ENCODE measurements around the gene HS3ST3A1.

Gene HS3ST3A1

DNA sequence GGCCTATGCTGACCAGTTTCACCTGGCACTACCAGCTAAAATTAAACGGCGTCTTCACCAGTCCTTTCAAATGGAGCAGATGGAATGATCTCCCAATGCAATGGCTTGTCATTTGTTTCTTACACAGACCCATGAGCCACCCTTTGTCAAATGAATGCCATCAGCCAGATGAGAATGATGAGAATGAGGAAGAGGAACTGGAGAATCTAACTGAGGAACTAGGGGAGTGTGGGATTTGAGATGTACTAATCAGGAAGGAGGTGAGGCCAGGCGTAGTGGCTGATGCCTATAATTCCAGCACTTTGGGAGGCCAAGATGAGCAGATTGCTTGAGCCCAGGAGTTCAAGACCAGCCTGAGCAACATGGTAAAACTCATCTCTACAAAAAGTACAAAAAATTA is 116.4 kb downstream of the HS3ST3A1 start:
- H3K27me3 ChIP-seq = no peaks in the 10 kb centered on the region
- TF ChIP-seq Cebpa-rat (IDR thresholded peaks at IDR 0.05) = no peak
- H3K4me1 ChIP-seq = no peaks in the 10 kb centered on the region
- H3K9ac ChIP-seq = no peak overlapping the region
- H3K27ac ChIP-seq = no peak overlapping the region
- H3K4me3 ChIP-seq = no peak overlapping the region
- no peaks in the 10 kb centered on the region for H4K20me1 ChIP-seq
- no peak overlapping the region for H3K4me2 ChIP-seq
- H3K9me3 ChIP-seq = peaks cover 16% of the 10 kb centered on the region
- 0 out of 2 replicates have a peak, but pooled peaks cover 5% of the 10 kb centered on the region for H3K36me3 ChIP-seq

DNA sequence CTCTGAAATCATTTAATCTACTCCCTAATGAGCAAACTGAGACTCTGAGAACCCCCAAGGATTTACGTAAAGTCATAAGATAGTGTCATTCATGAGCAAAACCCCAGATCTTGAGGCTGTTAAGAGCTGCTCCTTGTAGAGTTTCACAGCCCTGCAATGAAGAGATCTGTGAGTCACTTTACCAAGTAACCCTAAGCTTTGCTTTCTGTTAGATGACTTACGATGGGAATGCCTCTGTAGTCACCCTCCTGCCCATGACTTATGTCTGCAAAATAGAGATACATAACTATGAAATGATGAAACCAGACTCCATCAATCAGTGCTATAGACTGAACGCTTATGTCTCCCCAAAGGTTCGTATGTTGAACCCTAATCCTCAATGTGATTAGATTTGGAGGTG is 117.7 kb downstream of the HS3ST3A1 start:
- Histone ChIP-seq H3K4me1 (no peaks in the 10 kb centered on the region), H3K36me3 (0 out of 2 replicates have a peak, but pooled peaks cover 5% of the 10 kb centered on the region), H3K9ac (no peak overlapping the region), H3K27ac (no peak overlapping the region), H4K20me1 (no peaks in the 10 kb centered on the region), H3K4me3 (no peak overlapping the region), H3K9me3 (peaks cover 24% of the 10 kb centered on the region), H3K27me3 (no peaks in the 10 kb centered on the region), H3K4me2 (no peak overlapping the region)
- TF ChIP-seq Cebpa-rat (IDR thresholded peaks at IDR 0.05) = no peak

DNA sequence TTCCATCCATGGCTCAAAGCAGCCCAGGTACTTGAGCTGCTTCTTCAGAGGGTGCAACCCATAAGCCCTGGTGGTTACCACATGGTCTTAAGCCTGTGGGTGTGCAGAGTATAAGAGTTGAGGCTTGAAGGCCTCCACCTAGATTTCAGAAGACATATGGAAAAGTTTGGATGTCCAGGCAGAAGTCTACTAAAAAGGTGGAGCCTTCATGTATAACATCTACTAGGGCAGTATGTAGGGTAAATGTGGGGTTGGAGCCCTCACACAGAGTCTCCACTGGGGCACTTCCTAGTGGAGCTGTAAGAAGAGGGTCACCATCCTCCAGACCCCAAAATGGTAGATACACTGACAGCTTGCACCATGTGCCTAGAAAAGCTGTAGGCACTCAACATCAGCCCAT is 120.9 kb downstream of the HS3ST3A1 start:
- Histone ChIP-seq H3K27me3 (no peaks in the 10 kb centered on the region), H3K9me3 (peaks cover 24% of the 10 kb centered on the region), H3K4me2 (no peak overlapping the region), H3K4me3 (peak overlapping the region; percentile 19; the same call in 1 of the 2 replicates), H3K4me1 (no peaks in the 10 kb centered on the region), H3K27ac (no peak overlapping the region), H3K9ac (no peak overlapping the region), H4K20me1 (no peaks in the 10 kb centered on the region), H3K36me3 (0 out of 2 replicates have a peak, but pooled peaks cover 5% of the 10 kb centered on the region)
- no peak for TF ChIP-seq Cebpa-rat (IDR thresholded peaks at IDR 0.05)

DNA sequence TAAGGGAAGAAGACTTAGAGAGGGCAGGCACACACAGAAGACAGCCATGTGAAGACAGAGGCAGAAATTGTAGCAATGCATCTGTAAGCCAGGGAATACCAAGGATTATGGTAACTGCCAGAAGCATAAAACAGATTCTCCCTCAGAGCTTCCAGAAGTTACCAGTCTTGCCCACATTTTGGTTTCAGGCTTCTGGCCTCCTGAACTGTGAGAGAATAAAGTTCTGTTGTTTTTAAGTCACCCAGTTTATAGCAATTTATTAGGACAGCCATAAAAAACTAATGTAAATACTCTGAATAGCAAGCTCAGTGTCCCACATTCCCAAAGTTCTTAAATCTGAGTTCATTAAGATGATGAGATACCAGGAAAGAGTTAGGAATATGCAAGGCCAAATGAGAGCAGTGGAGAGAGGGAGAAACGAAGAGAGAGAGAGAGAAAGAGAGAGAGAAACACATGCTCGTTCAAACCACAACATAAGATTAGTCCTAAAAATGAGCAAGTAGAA is 123.4 kb downstream of the HS3ST3A1 start:
- Histone ChIP-seq H3K36me3 (0 out of 2 replicates have a peak, but pooled peaks cover 5% of the 10 kb centered on the region), H3K4me2 (no peak overlapping the region), H3K27ac (no peak overlapping the region), H3K9ac (no peak overlapping the region), H3K4me1 (peaks cover 11% of the 10 kb centered on the region), H3K27me3 (no peaks in the 10 kb centered on the region), H3K4me3 (no peak overlapping the region), H3K9me3 (peaks cover 24% of the 10 kb centered on the region), H4K20me1 (no peaks in the 10 kb centered on the region)
- no peak for TF ChIP-seq Cebpa-rat (IDR thresholded peaks at IDR 0.05)

DNA sequence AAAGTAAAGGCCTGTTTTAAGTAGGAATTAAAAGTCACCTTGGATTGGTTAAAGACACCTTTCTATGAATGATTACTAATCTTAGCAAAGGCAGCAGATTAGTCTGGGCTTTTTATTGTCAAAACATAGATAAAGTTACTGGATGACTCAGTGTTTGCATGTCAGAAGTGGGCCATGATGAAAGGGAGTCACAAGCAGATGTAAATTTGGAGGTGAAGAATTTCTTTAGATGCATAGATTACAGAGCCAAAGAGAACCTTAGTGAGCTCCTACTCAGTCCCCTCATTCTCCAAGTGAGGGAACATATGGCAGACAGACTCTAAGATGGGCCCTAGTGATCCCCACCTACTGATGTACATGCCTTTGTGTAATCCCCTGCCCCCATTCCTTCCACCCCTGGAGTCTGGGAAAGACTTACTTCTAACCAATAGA is 124.5 kb downstream of the HS3ST3A1 start:
- no peak overlapping the region for H3K4me2 ChIP-seq
- H3K9me3 ChIP-seq = peaks cover 24% of the 10 kb centered on the region
- no peak overlapping the region for H3K4me3 ChIP-seq
- peaks cover 11% of the 10 kb centered on the region for H3K4me1 ChIP-seq
- no peak overlapping the region for H3K27ac ChIP-seq
- H4K20me1 ChIP-seq = no peaks in the 10 kb centered on the region
- no peak for TF ChIP-seq Cebpa-rat (IDR thresholded peaks at IDR 0.05)
- H3K36me3 ChIP-seq = 0 out of 2 replicates have a peak, but pooled peaks cover 5% of the 10 kb centered on the region
- H3K27me3 ChIP-seq = no peaks in the 10 kb centered on the region
- no peak overlapping the region for H3K9ac ChIP-seq

DNA sequence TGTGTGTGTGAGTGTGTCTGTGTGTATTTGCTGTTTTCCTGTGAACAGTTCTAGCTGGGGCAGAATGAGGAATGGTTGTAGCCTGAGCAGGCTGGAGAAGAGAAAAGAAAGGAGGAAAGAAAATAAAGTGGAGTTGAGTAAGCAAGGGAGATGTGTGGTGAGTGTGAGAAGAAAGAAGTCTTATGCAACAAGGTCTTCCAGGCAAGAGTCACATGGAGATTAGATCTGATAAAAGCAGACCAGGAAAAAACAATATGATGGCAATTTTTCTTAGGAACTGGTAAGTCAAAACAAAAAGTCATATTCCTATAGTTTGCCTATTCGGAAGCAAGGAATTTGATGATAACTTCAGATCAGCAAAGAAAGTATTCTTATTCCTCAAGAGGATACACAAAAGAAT is 125.0 kb downstream of the HS3ST3A1 start:
- Histone ChIP-seq H3K27ac (no peak overlapping the region), H3K4me1 (peaks cover 11% of the 10 kb centered on the region), H3K36me3 (0 out of 2 replicates have a peak, but pooled peaks cover 5% of the 10 kb centered on the region)

DNA sequence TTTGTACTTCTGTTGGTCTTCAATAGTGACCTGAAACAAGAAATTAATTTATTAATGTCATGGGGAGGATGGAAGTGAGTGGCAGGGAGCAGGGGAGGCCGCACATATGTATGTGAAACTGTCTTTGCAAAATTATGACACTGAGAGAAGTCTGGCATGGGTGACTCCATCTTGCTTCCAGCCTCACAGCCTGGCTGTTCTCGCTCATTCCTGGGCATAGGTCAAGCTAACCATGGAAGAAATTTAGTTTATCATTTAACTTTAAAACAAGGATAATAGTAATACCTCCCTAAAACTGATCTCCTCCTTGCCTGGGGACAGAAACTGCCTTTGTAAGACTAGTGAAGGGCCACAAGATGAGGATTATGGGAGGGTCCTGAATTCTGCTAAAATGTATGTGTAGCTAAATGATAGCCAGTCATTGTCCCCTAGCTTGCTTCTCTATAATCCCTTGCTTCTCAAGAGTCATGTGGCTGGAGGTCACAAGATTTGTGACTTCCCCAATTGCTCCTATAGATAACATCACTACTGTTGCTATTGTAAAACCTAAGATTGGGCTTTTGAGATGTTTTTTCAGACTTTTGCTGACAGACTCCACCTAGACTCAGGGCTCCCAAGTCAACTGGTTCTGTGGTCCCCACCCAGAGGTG is 126.0 kb downstream of the HS3ST3A1 start:
- Histone ChIP-seq H3K9me3 (peaks cover 16% of the 10 kb centered on the region), H3K27ac (no peak overlapping the region), H4K20me1 (no peaks in the 10 kb centered on the region), H3K9ac (no peak overlapping the region), H3K4me2 (no peak overlapping the region), H3K4me3 (no peak overlapping the region), H3K27me3 (no peaks in the 10 kb centered on the region), H3K36me3 (0 out of 2 replicates have a peak, but pooled peaks cover 2% of the 10 kb centered on the region), H3K4me1 (peaks cover 11% of the 10 kb centered on the region)
- no peak for TF ChIP-seq Cebpa-rat (IDR thresholded peaks at IDR 0.05)

More for the DNA sequence above, 125.0 kb downstream of the HS3ST3A1 start:
- no peak for TF ChIP-seq Cebpa-rat (IDR thresholded peaks at IDR 0.05)
- Histone ChIP-seq H4K20me1 (no peaks in the 10 kb centered on the region), H3K4me3 (no peak overlapping the region), H3K27me3 (no peaks in the 10 kb centered on the region), H3K9ac (no peak overlapping the region), H3K9me3 (peaks cover 22% of the 10 kb centered on the region), H3K4me2 (no peak overlapping the region)

DNA sequence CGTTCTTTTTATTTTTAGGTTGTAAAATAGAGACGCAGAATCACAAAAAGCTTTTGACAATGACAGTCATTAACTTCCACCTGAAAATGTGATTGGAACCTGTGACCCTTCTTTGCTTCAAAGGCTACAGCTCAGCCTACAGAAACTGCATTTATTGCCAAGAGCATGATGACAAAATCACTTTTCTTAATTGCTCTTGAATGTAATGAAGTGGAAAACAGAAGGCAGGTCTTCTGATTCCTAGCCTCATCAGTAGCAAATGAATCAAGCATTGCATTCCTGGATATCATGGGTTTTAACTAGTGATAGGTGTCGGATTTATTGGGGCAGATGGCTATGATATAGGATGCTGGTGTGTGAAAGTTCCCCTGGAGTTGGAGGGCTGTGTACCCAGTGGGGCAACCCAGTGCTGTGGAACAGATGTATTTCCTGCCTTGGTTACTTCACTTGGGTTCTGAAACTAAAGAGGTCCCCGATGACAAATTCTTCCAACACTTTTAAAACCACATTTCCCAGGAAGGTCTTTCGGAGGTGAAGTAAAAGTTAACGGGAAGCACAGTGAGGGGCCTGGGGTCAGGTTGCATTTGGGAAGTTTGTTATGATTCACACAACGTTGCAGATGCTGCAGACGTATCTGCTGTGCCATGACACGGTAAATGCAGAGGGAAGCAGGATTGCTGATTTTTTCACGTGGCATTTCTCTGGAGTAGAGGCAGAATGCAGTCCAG is 127.5 kb downstream of the HS3ST3A1 start:
- TF ChIP-seq Cebpa-rat (IDR thresholded peaks at IDR 0.05) = no peak
- no peaks in the 10 kb centered on the region for H3K36me3 ChIP-seq
- peaks cover 11% of the 10 kb centered on the region for H3K4me1 ChIP-seq
- H3K27me3 ChIP-seq = no peaks in the 10 kb centered on the region
- peaks cover 12% of the 10 kb centered on the region; the same call in 1 of the 2 replicates for H3K9me3 ChIP-seq
- no peaks in the 10 kb centered on the region for H4K20me1 ChIP-seq
- H3K4me2 ChIP-seq = peak overlapping the region; percentile 52
- H3K27ac ChIP-seq = no peak overlapping the region
- no peak overlapping the region for H3K4me3 ChIP-seq
- H3K9ac ChIP-seq = no peak overlapping the region

DNA sequence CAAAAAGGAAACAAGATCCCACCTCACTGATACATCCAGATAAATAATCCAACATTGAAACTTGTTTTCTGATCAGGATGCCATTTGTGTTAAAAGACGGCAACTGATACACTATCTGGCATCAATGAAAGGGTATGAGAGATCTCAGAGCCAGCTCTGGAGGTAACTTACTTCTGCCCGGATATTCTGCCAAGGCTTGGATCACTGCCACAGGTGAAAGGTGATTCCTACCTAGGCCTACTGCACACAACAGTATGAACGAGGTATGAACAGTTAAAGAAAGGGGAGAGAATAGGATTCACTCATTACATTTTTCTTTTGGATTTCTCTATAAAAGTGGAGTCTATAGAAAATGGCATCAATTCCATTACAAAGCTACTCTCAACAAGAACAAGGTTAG is 136.1 kb downstream of the HS3ST3A1 start:
- no peak for TF ChIP-seq Cebpa-rat (IDR thresholded peaks at IDR 0.05)
- Histone ChIP-seq H3K9me3 (peaks cover 7% of the 10 kb centered on the region; the same call in 1 of the 2 replicates), H3K27me3 (no peaks in the 10 kb centered on the region), H4K20me1 (no peaks in the 10 kb centered on the region), H3K4me2 (no peak overlapping the region), H3K9ac (no peak overlapping the region), H3K27ac (no peak overlapping the region), H3K4me1 (no peaks in the 10 kb centered on the region), H3K4me3 (no peak overlapping the region), H3K36me3 (no peaks in the 10 kb centered on the region)

DNA sequence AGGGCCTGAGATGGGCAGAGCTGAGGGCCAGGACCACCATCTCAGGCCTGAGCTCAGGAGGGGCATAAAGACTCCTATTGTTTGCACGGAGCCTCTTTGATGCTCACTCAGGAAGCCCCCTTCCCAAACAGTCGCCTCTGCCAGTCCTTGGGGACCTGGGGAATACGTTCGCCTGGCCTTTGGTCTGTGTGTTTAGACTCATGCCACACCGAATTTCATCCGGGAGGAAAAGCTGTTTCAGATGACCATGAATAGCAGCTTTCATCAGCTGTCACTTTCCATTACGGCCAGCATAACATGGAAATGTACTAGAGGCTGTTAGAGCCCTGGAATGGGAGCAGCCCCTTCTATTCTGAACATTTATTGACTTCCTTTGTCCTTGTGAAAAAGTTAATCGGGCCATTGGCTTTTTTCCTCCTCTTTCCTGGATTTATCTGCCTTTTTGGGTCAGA is 139.0 kb downstream of the HS3ST3A1 start:
- no peak overlapping the region for H3K27ac ChIP-seq
- H3K9ac ChIP-seq = no peak overlapping the region
- H3K36me3 ChIP-seq = no peaks in the 10 kb centered on the region
- H3K4me2 ChIP-seq = no peak overlapping the region
- H3K9me3 ChIP-seq = no peaks in the 10 kb centered on the region
- no peaks in the 10 kb centered on the region for H4K20me1 ChIP-seq
- no peak for TF ChIP-seq Cebpa-rat (IDR thresholded peaks at IDR 0.05)
- 0 out of 2 replicates have a peak, but pooled peaks cover 4% of the 10 kb centered on the region for H3K4me1 ChIP-seq
- no peak overlapping the region for H3K4me3 ChIP-seq
- no peaks in the 10 kb centered on the region for H3K27me3 ChIP-seq

Data from BLaER1 (cell line).